ENCODE measurements around the gene TNFRSF21.

DNA sequence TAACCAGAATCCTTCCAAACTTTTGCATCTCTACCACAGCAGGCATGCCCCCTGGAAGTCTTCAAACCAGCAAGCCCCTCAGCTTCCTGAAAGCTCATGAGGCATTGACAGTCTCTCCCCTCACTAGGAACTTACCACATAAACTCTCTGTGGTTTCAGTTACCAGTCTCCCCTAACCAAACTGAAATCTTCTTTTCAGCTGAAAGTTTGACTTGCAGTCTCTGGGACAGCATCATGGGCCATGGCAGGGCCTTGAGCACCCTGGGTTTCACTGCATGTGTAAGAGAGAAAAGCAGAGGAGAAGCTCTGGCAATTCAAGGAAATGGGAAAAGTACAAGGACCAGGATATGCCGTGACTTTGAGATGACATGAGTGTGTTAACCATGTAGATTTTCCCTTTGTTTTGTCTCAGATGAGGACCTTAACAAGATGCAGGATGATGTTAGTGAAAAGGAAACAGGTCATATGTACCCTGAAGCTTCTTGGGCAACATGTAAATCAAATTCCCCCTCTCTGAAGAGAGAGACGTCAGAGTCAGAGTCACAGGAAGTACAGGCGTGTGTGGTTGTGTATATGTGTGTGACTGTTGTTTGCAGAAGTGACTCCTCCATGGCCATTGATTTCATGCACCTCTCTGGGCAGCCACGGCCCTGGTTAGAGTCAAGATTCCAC lies 106.3 kb downstream of the TNFRSF21 start:
- TF ChIP-seq CTCF (IDR thresholded peaks at IDR 0.05; ENCODE audit: low read length) (no peak), EZH2phosphoT487 (IDR thresholded peaks at IDR 0.05; ENCODE audit: low read length) (no peak), EZH2 (optimal IDR thresholded peaks at IDR 0.05; ENCODE audit: low read depth, low read length) (no peak)
